WERI-Rb-1 (cell line): ENCODE measurements around the gene MYO1C.
A peak's percentile ranks its signal among the peaks of the same experiment; 100 is the strongest.

Experiments
- DNase-seq: peaks from one replicate; pipeline ENCODE4 v3.0.0-alpha.2; 2020
- H3K27ac ChIP-seq: fragments of 250-450 bp; sonication (Bioruptor Pico); 2 replicates; pipeline ENCODE4 v1.5.1; 2020; ENCODE audit warnings: mild to moderate bottlenecking, moderate library complexity
- H3K27me3 ChIP-seq: fragments of 250-450 bp; sonication (Bioruptor Pico); 2 replicates; pipeline ENCODE4 v1.5.1; 2021; ENCODE audit warnings: mild to moderate bottlenecking, low read depth, moderate library complexity; ENCODE audit not compliant: insufficient read depth, severe bottlenecking
- H3K36me3 ChIP-seq: fragments of 250-450 bp; sonication (Bioruptor Pico); 2 replicates; pipeline ENCODE4 v1.5.1; 2020; ENCODE audit warnings: mild to moderate bottlenecking, moderate library complexity
- H3K4me3 ChIP-seq: 2 replicates; pipeline ENCODE4 v1.5.1; 2011; ENCODE audit warnings: low read depth, mild to moderate bottlenecking, control low read depth, low read length
- H3K9me3 ChIP-seq: fragments of 250-450 bp; sonication (Bioruptor Pico); 2 replicates; pipeline ENCODE4 v1.5.1; 2021; ENCODE audit warnings: mild to moderate bottlenecking, moderate library complexity; ENCODE audit not compliant: severe bottlenecking
- CTCF ChIP-seq: IDR thresholded peaks from 2 replicates; pipeline ENCODE4 v1.5.1; 2011; ENCODE audit warnings: low read depth, mild to moderate bottlenecking, control low read depth, inconsistent platforms, low read length

The MYO1C gene

DNA sequence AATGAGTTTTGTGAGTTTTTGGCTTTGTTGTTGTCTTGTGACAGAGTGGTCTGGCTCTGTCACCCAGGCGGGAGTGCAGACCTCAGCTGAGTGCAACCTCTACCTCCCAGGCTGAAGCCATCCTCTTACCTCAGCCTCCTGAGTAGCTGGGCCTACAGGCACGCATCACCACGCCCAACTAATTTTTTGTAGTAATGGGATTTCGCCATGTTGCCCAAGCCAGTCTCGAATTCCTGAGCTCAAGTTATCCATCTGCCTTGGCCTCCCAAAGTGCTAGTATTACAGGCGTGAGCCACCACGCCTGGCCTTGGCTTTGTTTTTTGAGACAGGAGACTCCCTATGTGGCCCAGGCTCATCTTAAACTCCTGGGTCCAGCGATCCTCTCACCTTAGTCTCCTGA lies 51.6 kb downstream of the MYO1C start:
- peaks cover 19% of the 10 kb centered on the region for H3K36me3 ChIP-seq
- no peaks in the 10 kb centered on the region for H3K9me3 ChIP-seq
- no peak overlapping the region for H3K4me3 ChIP-seq
- no peak for DNase-seq
- no peak for TF ChIP-seq CTCF
- no peak overlapping the region for H3K27ac ChIP-seq
- no peaks in the 10 kb centered on the region for H3K27me3 ChIP-seq

- Histone ChIP-seq H3K9me3 (no peaks in the 10 kb centered on the region), H3K27ac (no peak overlapping the region), H3K36me3 (peaks cover 36% of the 10 kb centered on the region), H3K4me3 (no peak overlapping the region), H3K27me3 (no peaks in the 10 kb centered on the region)
- no peak for TF ChIP-seq CTCF
- no peak for DNase-seq
Measured at GRCh38 chr17:1438593-1439083, 53.8 kb downstream of the MYO1C start.

- Histone ChIP-seq H3K4me3 (no peak overlapping the region), H3K36me3 (peaks cover 51% of the 10 kb centered on the region), H3K27ac (no peak overlapping the region), H3K9me3 (no peaks in the 10 kb centered on the region), H3K27me3 (no peaks in the 10 kb centered on the region)
- no peak for DNase-seq
- no peak for TF ChIP-seq CTCF
Measured at GRCh38 chr17:1435326-1435725, 57.2 kb downstream of the MYO1C start.

GRCh38 chr17:1434150-1434549 lies 58.3 kb downstream of the MYO1C start:
- H3K4me3 ChIP-seq: no peak overlapping the region
- no peaks in the 10 kb centered on the region for H3K27me3 ChIP-seq
- peaks cover 55% of the 10 kb centered on the region for H3K36me3 ChIP-seq
- no peak for DNase-seq
- H3K9me3 ChIP-seq: no peaks in the 10 kb centered on the region
- no peak overlapping the region for H3K27ac ChIP-seq
- TF ChIP-seq CTCF: no peak

DNA sequence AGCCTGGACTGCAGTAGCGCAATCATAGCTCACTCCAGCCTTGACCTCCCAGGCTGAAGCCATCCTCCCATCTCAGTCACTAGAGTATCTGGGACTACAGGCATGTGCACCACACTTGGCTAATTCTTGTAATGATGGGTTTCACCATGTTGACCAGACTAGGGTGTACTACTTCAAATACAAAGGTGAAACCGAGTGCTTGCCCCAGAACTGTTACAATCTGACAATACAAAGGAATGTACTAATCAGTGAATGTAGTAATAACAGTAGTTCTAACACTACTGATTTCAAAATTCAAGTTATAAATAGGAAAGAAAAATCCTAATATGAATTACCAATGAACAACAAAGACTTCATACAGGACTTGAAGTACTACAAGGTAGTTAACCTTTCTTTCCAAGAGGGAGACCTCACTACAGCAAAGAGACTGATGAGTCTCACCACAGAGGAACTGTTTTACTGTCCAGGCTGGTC lies 60.8 kb downstream of the MYO1C start:
- Histone ChIP-seq H3K9me3 (no peaks in the 10 kb centered on the region), H3K4me3 (no peak overlapping the region), H3K27me3 (no peaks in the 10 kb centered on the region), H3K36me3 (peaks cover 50% of the 10 kb centered on the region), H3K27ac (no peak overlapping the region)
- TF ChIP-seq CTCF: no peak
- no peak for DNase-seq

DNA sequence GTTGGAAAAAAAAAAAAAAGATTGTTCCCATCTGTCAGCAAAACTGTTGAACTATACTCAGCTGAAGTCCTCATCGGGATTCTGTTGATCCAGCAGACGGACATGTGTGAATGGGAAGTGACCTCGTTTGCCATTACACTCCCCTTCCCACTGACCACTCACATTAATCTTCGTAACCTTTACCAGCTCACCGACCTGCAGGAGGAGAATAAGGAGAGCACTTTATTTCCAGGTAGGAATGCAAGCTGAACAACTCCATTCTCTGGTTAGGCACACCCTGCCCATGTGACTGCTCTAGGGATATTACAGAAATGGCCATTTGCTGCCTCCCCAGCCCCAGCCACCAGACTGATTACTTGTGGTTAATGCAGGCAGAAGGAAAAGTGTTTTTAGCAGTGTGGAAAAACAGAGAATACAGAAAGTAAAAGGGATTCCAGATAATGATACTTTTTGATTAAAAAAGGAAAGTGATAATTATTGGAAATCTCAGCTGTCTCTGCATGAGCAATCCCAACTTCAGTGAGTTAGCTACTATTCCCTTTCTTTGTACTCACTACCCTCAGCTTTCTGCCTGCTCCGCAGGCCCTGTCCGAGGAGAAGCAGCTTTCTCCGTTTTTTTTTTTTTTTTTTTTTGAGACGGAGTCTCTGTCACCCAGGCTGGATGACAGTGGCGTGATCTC lies 68.9 kb downstream of the MYO1C start:
- no peaks in the 10 kb centered on the region for H3K27me3 ChIP-seq
- DNase-seq: peak; percentile 28
- H3K36me3 ChIP-seq: peaks cover 36% of the 10 kb centered on the region
- peak overlapping the region; percentile 44 for H3K27ac ChIP-seq
- no peak overlapping the region for H3K4me3 ChIP-seq
- H3K9me3 ChIP-seq: no peaks in the 10 kb centered on the region
- TF ChIP-seq CTCF: no peak
